ENCODE data around the gene ZNF823.

ZNF823 gene

DNA sequence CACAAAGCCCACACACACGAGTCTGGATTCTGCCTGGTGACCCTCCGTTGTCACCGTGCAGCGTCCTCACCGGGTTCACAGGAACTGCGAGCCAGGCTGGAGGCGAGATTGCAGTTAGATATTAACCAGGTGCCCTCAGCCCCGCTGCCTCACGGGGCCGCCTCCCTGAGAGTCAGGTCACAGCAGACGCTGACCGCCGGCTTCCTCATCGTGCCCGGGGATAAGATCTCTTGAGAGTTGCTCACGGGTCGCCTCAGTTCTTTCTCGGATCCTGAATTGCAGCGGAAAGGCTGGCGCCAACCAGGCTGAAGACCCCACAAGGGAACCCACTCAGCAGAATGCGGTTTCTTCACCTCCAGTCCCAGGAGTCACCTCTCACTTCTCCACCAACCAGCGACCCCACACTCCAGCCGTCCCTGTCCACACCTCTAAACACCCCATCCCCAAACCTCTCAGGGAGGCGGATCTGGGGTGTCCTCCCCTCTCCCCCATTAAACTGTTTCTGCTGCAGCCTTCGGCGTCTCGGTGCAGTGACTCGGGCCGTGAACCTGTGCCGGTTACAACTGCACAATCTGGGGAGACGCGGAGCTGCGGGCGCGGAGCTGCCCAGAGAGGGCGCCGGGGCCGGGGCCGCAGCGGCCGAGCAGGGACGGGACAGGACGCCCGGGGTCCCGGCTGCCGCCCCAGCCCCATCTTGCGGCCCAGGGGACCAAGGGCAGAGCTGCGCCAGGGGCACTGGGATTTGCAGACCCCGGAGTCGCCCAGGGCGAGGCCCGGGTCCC, 591 bp downstream of the ZNF823 start:
- DNase-seq (ENCODE audit: low read depth), result no peak

DNA sequence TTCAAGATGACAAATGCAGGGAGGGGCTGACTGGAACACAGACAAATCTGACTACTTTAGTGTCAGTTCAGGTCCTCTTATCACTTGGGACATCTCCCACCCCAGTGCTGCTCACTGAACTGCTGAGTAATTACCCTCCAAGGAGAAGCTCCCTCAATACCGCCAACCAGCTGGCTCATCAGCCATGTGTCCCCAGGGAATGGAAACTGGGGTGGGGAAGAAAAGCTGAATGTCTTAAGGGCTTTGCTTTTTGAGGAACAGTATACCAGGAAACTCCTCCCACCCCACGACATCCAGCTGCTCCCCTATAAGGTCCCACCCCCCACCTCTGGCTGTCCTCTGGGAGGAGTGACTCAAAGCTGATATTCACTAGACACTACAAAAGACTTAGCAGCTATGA, 2.0 kb downstream of the ZNF823 start:
- DNase-seq (ENCODE audit: low read depth), result no peak

DNA sequence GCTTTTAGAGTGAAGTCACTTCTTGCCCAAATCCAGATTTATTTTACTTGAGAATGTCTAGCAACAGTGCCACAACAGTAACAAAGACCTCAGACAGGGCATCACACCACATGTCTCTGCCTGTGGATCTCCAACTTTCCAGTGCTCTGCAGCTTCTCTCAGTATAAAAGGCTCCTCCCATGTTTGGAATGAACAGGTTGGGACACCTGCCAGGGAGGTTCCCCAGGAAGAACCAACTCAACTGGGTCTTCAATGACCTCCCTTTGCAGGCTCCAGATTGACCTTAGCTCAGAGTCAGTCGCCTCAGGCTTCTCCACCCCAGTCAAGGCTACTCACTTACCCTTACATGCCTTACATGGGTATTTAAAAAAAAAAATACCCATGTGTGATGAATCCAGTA, 3.4 kb downstream of the ZNF823 start:
- no peak for DNase-seq (ENCODE audit: low read depth)

DNA sequence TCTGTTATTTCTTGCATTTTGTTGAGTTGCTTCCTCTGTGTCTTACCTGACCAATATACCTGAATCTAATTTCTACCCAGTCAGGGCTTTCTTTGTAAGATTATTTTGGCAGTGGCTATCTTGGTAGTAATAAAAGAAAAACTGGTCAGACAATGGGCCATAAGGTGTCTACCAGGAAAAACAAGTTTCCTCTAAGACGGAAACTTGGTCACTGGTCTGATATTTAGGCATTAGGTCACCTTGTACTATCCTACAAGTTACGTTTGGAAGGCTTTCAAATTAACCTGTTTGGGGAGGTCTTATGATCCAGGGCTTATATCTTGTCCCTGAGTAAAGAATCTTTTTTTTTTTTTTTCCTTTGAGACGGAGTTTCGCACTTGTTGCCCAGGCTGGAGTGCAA, 9.2 kb downstream of the ZNF823 start:
- DNase-seq (ENCODE audit: low read depth), result no peak

DNA sequence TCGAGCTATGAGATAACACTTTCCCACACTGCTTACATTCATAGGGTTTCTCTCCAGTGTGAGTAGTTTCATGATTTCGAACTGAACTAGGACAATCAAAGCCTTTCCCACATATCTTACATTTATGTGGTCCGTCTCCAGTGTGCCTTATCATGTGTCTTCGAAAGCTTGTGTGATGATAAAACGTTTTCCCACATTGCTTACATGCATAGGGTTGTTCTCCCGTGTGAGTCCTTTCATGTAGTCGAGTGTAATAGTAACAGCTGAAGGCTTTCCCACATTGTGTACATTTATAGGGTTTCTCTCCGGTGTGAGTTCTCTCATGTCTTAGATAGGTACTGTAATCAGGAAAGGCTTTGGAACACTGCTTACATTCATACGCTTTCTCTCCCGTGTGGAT, 16.3 kb downstream of the ZNF823 start:
- DNase-seq (ENCODE audit: low read depth), result no peak

DNA sequence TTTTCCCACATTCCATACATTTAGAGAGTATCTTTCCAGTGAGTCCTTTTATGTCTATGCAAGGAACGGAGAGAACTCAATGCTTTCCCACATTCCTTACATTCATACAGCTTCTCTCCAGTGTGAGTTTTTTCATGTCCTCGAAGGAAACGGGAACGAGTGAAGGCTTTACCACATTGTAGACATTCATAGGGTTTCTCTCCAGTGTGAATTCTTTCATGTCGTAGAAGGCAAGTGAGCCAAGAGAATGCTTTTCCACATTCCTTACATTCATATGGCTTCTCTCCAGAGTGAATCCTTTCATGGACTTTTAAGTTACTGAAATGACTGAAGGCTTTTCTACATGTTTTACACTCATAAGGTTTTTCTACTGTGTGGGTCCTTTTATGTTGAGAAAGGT, 17.1 kb downstream of the ZNF823 start:
- DNase-seq (ENCODE audit: low read depth), result no peak

DNA sequence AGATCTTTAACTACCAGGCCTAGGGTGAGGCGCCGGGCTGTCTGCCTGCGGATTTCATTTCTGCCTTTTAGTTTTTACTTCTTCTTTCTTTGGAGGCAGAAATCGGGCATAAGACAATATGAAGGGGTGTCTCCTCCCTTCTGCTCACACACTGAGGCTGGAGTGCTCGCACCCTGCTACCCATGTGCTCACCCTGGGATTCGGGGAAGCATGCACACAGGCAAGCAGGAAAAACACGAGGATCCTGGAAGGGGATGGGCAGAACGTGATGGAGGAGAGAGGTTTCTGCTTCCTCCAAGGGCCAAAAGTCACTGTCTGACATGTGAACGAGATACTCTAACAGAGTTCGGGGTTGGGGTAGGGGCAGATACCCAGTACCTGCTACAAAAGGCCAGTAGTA, 28.4 kb downstream of the ZNF823 start:
- DNase-seq (ENCODE audit: low read depth), result no peak

DNA sequence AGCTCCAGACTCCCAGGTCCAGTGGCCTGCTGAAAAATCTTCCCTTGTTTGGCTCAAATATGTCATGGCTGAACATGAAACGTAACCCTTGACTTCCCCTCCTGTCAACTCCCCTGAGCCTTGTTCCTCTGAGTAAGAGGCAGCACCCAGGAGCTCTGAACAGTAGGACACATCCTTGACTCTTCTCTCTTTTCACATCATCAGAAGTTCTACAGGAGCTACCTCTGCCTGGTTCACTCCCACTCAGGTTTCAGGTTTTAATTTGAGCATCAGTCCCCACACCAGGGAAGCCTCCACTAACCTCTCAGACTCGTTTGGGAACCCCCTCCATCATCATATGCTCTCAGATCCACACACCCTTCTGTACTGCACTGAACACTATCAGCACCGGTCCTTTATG, 30.3 kb downstream of the ZNF823 start:
- DNase-seq (ENCODE audit: low read depth), result no peak

DNA sequence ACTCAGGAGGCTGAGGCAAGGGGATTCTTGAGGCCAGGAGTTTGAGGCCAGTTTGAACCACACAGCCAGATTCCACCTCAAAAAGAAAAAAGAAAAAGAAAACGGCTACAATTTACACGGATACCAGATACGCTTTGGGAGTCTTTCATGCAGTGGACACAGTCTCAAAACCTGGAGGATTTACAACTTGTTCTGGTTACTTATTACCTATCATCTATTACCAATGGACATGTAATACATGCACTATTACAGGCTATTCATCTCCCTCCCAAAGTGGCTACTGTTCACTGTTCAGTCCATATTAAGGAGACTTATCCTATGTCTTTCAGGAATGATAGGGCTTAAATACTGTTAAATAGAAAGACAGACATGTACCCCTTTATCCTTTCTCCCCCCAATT, 33.3 kb downstream of the ZNF823 start:
- no peak for DNase-seq (ENCODE audit: low read depth)

DNA sequence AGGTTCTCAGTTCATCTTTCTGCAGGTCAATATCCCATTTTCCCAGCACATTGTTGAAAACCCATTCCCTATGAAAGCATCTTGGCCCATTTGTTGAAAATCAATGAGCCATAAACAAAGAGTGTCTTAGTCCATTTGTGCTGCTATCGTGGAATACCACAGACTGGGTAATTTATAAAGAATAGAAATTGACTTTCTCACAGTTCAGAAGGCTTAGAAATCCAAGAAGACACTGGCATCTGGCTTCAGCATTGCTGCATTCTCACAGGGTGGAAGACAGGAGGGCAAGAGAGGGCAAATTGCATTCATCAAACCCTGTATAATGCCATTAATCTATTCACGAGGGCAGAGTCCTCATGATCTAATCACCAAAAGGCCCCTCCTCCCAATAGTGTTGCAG, 34.1 kb downstream of the ZNF823 start:
- no peak for DNase-seq (ENCODE audit: low read depth)

DNA sequence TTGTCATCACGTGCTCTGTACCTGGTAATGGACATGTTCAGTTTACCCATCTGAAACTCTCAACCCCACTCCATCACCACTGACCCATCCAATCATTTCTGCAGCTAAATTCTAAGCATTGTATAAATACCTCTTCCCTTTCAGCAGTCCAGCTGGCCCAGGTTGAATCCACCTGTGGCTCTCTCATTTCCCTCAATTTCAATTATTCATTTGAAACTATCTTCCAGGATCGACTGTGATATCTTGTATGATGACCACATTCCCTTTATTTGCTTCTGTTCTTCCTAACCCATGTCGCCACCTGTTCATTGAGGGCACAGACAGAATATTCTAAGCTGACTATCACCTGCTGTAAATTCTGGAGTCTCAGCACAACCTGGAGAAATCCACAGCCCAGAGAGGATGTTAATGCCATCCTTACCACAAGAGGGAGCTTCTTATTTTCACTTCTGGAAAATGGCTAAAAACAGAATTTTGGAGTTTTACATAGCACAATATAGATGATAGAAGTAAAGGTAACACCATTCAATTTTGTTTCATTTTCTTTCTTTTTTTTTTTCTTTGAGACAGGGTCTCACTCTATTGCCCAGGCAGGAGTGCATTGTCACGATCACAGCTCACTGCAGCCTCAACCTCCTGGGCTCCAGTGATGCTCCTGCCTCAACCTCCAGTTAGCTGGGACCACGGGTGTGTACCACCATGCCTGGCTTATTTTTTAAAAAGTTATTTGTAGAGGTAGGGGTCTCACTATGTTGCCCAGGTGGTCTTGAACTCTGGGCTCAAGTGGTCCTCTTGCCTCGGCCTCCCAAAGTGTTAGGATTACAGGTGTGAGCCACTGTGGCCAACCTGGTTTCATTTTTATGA, 38.6 kb downstream of the ZNF823 start:
- no peak for DNase-seq (ENCODE audit: low read depth)

DNA sequence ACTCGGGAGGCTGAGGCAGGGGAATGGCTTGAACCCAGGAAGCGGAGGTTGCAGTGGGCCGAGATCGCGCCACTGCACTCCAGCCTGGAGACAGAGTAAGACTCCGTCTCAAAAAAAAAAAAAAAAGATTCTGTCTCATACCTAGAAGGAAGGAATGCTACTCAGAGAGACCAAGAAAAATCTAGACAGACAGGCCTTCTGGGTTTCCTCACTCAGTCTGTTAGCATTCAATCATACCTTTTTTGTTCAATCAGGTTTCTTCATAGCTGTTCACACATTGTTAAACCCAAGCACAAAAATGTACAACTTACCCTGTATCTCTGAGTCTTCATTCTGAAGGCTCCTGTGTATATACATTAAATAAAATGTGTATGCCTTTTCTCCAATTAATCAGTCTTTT, 40.5 kb downstream of the ZNF823 start:
- no peak for DNase-seq (ENCODE audit: low read depth)

DNA sequence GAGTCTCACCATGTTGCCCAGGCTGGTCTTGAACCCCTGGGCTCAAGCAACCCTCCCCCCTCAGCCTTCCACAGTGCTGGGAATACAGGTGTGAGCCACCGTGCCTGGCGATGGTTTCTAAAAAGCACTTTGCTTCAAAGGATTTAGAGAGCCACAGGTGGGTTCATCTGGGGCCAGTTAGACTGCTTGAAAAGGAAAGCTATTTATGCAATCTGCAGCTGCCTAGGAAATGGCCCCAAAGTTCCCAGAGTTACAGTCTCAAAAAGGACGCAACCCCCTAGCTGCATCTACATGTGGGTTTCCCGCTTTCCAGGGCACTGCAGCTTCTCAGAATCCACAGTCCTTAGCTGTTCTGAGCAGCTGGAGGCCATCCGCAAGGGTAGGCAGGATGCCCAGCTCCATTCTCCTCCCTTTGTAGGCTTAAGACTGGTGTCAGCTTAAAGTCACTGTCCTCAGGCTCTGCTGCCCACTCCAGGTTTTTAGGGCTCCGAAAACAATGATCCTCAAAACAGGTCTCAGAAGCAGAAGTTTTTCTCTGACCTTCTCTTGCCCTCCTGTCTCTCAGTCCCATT, 41.4 kb downstream of the ZNF823 start:
- no peak for DNase-seq (ENCODE audit: low read depth)

DNA sequence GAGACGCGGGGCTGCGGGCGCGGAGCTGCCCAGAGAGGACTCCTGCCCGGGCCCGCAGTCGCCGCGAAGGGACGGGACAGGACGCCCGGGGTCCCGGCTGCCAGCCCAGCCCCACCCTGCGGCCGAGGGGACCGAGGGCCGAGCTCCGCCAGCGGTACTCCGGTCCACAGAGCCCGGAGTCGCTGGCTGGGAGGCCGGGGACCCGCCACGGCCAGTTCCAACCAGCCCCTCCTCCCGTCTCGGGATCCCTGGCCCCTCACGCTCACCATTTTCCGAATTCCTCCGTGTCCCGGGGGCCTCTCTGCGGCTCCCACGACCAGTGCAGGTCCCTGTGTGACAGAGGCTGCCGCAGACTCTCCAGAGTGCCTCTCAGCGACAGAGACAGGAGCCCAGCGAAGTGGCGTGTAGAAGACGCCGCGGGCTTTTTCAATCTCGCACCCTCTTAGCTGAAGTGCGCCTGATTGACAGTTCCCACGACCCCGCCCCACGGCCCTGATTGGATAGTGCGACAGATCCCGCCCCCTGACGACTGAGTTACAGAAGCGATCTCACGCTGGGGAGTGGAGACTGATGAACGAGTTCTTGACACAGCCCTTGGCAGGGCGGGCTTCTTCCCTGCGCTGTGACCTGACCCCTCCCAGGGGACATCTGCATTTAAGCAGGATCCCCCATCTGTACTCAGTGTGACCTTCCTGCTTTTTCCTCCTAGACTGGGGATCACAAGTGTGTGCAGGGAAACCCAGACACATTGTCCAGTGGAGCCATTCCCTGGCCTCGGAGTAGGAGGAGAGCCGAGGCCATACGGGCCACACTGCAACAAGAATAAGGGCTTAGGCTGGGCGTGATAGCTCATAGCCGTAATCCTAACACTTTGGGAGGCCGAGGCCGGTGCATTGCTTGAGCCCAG, 44.0 kb downstream of the ZNF823 start:
- peak; percentile 80 for DNase-seq (ENCODE audit: low read depth)

DNA sequence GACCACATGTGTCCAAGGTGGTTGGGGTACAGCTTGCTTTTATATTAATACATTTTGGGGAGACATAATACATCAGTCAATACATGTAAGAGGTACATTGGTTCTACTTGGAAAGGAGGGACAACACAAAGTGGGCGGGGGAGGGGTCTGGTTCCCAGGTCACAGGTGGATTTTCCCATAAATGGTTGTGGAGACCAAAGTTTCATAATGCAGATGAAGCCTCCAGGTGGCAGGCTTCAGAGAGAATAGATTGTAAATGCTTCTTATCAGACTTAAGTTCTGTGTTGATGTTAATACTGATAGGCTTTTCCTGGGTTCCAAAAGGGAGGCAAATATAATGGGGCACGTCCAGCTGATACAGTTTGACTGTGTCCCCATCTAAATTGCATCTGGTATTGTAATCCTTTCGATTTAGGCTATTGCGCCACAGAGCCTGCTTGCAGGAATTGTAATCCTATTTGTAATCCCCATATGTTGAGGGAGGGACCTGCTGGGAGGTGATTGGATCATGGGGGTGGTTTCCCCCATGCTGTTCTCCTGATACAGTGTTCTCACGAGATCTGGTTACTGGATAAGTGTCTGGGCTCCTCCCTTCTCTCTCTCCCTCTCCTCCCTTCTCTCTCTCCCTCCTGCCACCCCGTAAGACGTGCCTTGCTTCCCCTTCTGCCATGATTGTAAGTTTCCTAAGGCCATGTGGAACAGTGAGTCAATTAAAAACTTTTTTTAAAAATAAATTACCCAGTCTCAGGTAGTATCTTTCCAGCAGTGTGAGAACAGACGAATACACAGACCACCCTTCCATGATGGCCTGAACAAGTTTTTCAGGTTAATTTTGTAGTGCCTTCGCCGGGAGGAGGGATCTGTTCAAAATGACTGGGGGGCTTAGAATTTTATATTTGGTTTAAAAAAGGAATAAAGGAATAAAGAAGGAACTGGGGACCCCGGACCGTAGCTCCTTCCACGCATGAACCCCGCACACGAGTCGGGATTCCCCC, 44.9 kb downstream of the ZNF823 start:
- DNase-seq (ENCODE audit: low read depth), result peak; percentile 69

DNA sequence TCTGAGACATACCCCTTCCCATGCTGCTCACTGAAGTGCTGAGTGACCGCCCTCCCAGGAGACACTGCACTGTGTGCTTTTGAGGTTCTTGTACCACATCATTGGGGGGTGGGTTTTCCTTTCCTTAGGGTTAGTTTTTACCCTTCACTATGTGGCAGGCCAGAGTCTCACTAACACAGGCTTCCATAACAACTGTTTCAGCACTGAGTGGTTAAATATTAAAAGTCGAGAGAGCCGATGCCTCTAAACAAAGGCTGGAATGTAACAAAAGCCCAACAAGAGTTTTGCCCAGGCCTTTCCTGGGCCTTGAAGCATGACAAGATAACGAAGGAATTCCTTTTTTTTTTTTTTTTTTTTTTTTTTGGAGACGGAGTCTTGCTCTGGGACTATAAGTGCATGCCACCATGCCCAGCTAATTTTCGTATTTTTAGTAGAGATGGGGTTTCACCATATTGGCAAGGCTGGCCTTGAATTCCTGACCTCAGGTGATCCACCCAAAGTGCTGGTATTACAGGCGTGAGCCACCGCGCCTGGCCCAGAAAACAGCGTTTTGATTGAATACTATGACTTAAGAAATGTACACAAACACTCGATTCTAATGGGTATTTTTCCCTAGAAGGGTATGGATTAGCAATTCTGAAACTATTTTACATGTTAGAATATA, 46.5 kb downstream of the ZNF823 start:
- no peak for DNase-seq (ENCODE audit: low read depth)

DNA sequence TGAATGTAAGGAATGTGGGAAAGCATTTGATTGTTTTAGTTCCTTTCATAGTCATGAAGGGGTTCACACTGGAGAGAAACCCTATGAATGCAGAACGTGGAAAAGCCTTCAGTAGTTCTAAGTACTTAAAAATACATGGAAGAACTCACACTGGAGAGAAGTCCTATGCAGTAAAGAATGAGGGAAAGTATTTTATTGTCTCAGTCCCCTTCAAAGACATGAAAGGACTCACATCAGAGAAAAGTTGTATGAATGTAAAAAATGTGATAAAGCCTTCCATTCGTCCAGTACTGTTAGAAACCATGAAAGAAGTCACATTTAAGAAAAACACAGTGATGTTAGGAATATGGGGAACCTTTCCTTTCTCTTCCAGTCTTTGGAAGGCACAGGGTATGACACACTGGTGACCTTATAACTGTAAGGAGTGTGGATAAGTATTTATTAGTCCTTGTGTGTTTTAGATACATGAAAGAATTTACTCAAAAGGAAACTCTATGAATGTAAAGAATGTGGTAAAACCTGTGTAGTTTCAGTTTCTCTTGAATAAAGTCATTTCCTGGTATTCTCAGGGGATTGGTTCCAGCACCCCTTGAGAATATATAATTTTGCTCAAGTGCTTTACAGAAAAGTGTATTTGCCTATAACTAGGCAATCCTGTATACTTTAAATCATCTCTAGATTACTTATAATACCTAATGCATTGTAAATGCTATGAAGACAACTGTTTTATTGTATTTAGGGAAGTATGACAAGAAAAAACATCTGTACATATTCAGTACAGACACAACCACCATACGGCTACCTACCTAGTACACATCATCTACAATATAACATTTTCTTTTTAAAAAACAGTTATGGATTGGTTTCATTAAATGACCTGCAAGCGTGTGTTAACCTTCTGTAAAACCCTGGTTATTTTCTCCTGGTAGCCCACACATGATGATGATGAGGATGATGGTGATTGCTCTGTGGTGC, 52.8 kb downstream of the ZNF823 start:
- no peak for DNase-seq (ENCODE audit: low read depth)

DNA sequence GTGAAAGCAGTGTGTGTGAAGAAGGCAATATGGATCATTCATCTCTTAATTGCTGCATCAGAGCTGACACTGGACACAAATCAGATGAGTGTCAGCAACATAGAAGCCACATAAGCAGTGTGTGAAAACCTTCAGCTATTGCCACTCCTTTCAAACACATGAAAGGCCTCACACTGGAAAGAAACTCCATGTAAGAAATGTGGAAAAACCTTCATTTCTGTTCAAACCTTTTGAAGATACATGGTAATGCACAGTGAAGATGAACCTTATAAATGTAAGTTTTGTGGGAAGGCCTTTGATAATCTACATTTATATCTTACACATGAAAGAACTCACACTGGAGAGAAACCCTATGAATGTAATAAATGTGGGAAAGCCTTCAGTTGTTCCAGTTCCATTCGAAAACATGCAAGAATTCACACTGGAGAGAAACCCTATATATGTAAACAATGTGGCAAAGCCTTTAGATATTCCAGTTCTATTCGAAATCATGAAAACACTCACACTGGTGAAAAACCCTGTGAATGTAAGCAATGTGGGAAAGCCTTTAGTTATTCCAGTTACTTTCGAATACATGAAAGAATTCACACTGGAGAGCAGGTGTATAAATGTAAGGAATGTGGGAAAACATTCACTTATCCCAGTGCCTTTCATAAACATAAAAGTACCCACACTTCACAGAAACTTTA, 53.6 kb downstream of the ZNF823 start:
- no peak for DNase-seq (ENCODE audit: low read depth)
